Smooth muscle cell (in vitro differentiated cells): ENCODE results near the gene KRABD2.

Source experiments
- DNase-seq: peaks from one replicate; lab custom pipeline; 2025; ENCODE audit not compliant: unreplicated experiment; lab: John Stamatoyannopoulos, UW
- H2AFZ ChIP-seq: fragments of 200-600 bp; sonication (generic); 2 replicates; pipeline ENCODE4 v1.6.0; 2016; ENCODE audit warnings: antibody characterized with exemption, low read depth, mild to moderate bottlenecking
- H3F3A ChIP-seq: fragments of 200-600 bp; sonication (generic); 2 replicates; pipeline ENCODE4 v1.6.0; 2017; ENCODE audit warnings: antibody characterized with exemption, low read depth
- H3K27ac ChIP-seq: fragments of 200-600 bp; sonication (generic); 2 replicates; pipeline ENCODE4 v1.5.1; 2016; ENCODE audit warnings: low read depth, mild to moderate bottlenecking
- H3K27me3 ChIP-seq: fragments of 200-600 bp; sonication (generic); 2 replicates; pipeline ENCODE4 v1.6.1; 2016; ENCODE audit warnings: low read depth, mild to moderate bottlenecking
- H3K36me3 ChIP-seq: fragments of 200-600 bp; sonication (generic); 2 replicates; pipeline ENCODE4 v1.5.1; 2016; ENCODE audit warnings: low read depth
- H3K4me1 ChIP-seq: fragments of 200-600 bp; sonication (generic); 2 replicates; pipeline ENCODE4 v1.5.1; 2016; ENCODE audit warnings: low read depth
- H3K4me2 ChIP-seq: fragments of 200-600 bp; sonication (generic); 2 replicates; pipeline ENCODE4 v1.6.0; 2016; ENCODE audit warnings: mild to moderate bottlenecking
- H3K4me3 ChIP-seq: fragments of 200-600 bp; sonication (generic); 2 replicates; pipeline ENCODE4 v1.5.1; 2016; ENCODE audit warnings: mild to moderate bottlenecking
- H3K79me2 ChIP-seq: fragments of 200-600 bp; sonication (generic); 2 replicates; pipeline ENCODE4 v1.6.0; 2016; ENCODE audit warnings: low read depth, mild to moderate bottlenecking
- H3K9ac ChIP-seq: fragments of 200-600 bp; sonication (generic); 2 replicates; pipeline ENCODE4 v1.6.0; 2016; ENCODE audit warnings: low read depth
- H3K9me3 ChIP-seq: fragments of 200-600 bp; sonication (generic); replicated peaks from 2 replicates; pipeline ENCODE4 v1.5.1; 2016; ENCODE audit warnings: low read depth
- H4K20me1 ChIP-seq: fragments of 200-600 bp; sonication (generic); 2 replicates; pipeline ENCODE4 v1.6.0; 2016; ENCODE audit warnings: low read depth
- WGBS: methylation state at CpG from one replicate; pipeline ENCODE4 v1.1.7; 2016; ENCODE audit warnings: low lambda C conversion rate; 5-methylcytosine and 5-hydroxymethylcytosine counted together
- TF ChIP-seq, protein P1 (sequence below): fragments of 200-600 bp; sonication (generic); IDR thresholded peaks from 2 replicates; pipeline ENCODE4 v1.5.1; 2017; ENCODE audit warnings: borderline replicate concordance, mild to moderate bottlenecking, antibody characterized with exemption; ENCODE audit not compliant: insufficient read depth, poor library complexity, severe bottlenecking

Gene KRABD2

DNA sequence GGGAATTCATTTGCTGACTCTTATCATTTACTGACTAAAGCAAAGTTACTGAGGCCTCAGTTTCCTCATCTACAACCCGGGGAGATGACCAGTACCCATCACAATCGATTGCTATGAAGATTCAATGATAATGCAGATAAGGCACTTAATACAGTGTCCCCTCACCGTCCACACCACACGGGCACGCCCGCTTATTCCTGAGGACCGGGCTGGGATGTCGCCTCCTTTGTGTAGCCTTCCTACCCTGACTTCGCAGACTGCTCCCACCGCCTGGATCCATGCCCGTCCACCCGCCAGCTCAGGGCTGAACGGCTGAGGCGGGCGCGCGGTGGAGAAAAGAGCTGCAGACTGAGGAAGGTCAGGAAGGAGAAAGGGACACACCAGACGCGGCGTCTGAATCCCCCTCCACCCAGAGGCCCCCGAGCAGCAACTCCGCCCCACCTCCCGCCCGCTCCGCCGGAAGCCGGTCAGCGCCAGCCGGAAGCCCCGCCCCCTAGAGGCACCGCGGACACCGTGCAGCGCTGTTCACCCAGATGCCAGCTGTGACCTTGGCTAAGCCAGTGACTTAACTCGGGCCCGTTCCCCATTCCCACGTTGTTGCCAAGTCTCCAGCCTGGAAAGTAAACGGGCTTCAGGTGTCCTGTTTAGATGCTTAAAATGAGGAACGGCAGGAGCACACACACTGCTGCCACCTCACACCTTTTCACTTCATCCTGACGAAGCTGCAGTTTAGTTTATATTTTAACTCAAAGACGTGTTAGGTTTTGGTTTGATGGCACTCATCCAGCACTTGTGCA is at the start of gene KRABD2:
KRABD2 (minus strand) TSS at position 434 of the 797 bp plus-strand sequence.
- Histone ChIP-seq H3K4me1 (peaks cover 15% of the 10 kb centered on the region), H3K4me3 (peak within 1 kb of the TSS; percentile 66), H4K20me1 (peaks cover 34% of the 10 kb centered on the region), H3F3A (peaks cover 44% of the 10 kb centered on the region), H3K27me3 (no peaks in the 10 kb centered on the region), H2AFZ (peak within 1 kb of the TSS; percentile 58), H3K36me3 (no peaks in the 10 kb centered on the region), H3K79me2 (peaks cover 37% of the 10 kb centered on the region), H3K9me3 (no peaks in the 10 kb centered on the region), H3K27ac (peak within 1 kb of the TSS; percentile 72), H3K9ac (peak within 1 kb of the TSS; percentile 83), H3K4me2 (peak within 1 kb of the TSS; percentile 98)
- TF ChIP-seq, protein P1, sequence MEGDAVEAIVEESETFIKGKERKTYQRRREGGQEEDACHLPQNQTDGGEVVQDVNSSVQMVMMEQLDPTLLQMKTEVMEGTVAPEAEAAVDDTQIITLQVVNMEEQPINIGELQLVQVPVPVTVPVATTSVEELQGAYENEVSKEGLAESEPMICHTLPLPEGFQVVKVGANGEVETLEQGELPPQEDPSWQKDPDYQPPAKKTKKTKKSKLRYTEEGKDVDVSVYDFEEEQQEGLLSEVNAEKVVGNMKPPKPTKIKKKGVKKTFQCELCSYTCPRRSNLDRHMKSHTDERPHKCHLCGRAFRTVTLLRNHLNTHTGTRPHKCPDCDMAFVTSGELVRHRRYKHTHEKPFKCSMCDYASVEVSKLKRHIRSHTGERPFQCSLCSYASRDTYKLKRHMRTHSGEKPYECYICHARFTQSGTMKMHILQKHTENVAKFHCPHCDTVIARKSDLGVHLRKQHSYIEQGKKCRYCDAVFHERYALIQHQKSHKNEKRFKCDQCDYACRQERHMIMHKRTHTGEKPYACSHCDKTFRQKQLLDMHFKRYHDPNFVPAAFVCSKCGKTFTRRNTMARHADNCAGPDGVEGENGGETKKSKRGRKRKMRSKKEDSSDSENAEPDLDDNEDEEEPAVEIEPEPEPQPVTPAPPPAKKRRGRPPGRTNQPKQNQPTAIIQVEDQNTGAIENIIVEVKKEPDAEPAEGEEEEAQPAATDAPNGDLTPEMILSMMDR: peak; percentile 61
- WGBS: 5% methylated on average over 41 of the region's 41 CpGs
- DNase-seq: peak; percentile 81

DNA sequence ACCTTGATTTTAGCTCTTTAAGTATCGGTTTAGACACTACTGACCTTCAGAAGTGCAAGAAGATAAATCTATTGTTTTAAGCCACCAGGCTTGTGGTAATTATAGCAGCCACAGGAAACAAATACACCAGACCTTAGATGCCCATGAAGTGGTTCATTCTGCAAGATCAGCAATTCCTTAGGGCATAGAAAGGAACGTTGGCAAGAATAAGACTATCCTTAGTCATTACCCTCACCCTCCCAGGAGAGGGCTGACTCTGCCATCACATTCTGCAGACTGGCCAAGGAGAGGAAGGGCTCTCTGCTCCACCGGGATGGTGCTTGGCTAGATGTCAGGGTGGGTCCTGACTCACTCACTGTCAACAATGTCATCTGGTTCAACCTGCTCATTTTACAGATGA is 45.1 kb upstream of the KRABD2 start:
- H3K27me3 ChIP-seq: no peaks in the 10 kb centered on the region
- no peaks in the 10 kb centered on the region for H4K20me1 ChIP-seq
- TF ChIP-seq, protein P1: no peak
- H3K27ac ChIP-seq: no peak overlapping the region
- no peak for DNase-seq
- H3K36me3 ChIP-seq: no peaks in the 10 kb centered on the region
- no peaks in the 10 kb centered on the region for H3K4me1 ChIP-seq
- H3K4me3 ChIP-seq: no peak overlapping the region
- H3K9ac ChIP-seq: no peak overlapping the region
- H3K9me3 ChIP-seq: no peaks in the 10 kb centered on the region
- H3K4me2 ChIP-seq: no peak overlapping the region
- no peak overlapping the region for H2AFZ ChIP-seq
- 62% methylated on average over 3 of the region's 3 CpGs for WGBS
- H3K79me2 ChIP-seq: no peaks in the 10 kb centered on the region
- H3F3A ChIP-seq: no peaks in the 10 kb centered on the region

DNA sequence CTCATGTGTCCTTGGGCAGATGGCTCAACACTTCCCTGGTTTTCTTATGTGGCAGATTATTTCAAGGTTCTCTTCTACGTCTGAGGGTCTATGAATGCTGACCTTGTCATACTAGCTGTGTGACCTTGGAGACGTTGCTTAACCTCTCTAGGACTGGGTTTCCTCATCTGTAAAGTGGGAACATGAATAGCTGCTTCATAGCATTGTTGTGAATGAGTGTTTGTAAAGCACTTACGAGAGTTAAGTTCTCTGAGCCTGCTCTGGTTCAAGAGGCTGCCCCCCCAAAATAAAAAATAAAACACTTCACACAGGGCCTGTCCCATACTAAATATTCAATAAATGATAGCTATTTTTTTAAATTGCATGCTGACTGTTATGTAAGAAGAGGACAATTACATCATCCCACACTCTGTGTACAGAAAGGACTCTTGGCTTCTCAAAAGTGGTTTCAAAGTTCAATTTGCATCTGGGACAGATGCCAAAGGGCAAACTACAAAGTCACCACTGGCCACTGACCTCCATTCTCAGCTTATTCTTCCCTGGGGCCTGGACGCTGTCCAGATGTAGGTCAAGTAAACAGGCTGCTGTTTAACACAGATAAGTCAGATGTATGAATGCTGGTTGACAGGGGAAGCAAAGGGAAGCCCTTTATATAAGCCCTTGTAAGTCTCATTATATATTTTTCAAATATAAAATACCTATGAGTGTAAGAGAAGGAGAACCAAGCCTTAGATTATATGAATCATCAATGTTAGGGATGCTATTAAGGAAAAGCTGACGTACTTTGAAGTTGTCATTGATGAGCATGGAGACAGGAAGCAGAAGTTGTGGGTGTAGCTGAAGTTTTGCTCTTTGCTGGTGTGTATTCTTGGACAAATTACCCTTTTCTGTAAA is 43.8 kb upstream of the KRABD2 start:
- H3K4me2 ChIP-seq: no peak overlapping the region
- peak overlapping the region; percentile 14 for H3K27ac ChIP-seq
- no peaks in the 10 kb centered on the region for H3K27me3 ChIP-seq
- no peaks in the 10 kb centered on the region for H3F3A ChIP-seq
- H3K4me1 ChIP-seq: no peaks in the 10 kb centered on the region
- no peaks in the 10 kb centered on the region for H3K79me2 ChIP-seq
- H3K36me3 ChIP-seq: no peaks in the 10 kb centered on the region
- no peaks in the 10 kb centered on the region for H3K9me3 ChIP-seq
- TF ChIP-seq, protein P1: no peak
- no peaks in the 10 kb centered on the region for H4K20me1 ChIP-seq
- no peak overlapping the region for H3K9ac ChIP-seq
- no peak overlapping the region for H2AFZ ChIP-seq
- WGBS: 57% methylated on average over 5 of the region's 5 CpGs
- no peak overlapping the region for H3K4me3 ChIP-seq
- no peak for DNase-seq
